Right cardiac atrium (tissue), 5 donors: ENCODE results near the gene CFAP43. TPM values are rescaled to one million over a fixed set of nuclear protein-coding genes. Genes with fewer than 3 reads are reported as not detected.

Experiments used
- ATAC-seq, 2 donors: fragments of 200-7000 bp; cut with Tn5 transposase; one replicate each; pipeline versions ENCODE4 v1.8.0 to v1.9.1; 2020; ENCODE audit warnings: moderate library complexity in 2 of 2, mild to moderate bottlenecking in 1 of 2
- DNase-seq, 3 donors: peaks; one replicate each; pipeline ENCODE4 v3.0.0-alpha.2; 2020
- H3K27ac ChIP-seq: one replicate; pipeline ENCODE4 v1.5.1; 2013; ENCODE audit warnings: mild to moderate bottlenecking, low read length, control low read depth, moderate library complexity
- H3K27me3 ChIP-seq: one replicate; pipeline ENCODE4 v1.6.1; 2013; ENCODE audit not compliant: control insufficient read depth, insufficient read depth
- H3K4me1 ChIP-seq: one replicate; pipeline ENCODE4 v1.6.1; 2013; ENCODE audit warnings: low read length; ENCODE audit not compliant: control insufficient read depth, insufficient read depth
- H3K4me3 ChIP-seq: one replicate; pipeline ENCODE4 v1.5.1; 2013; ENCODE audit warnings: low read length, control low read depth
- H3K9me3 ChIP-seq: one replicate; pipeline ENCODE4 v1.6.1; 2013; ENCODE audit warnings: low read length; ENCODE audit not compliant: control insufficient read depth
- WGBS: extraction: QIAGEN DNeasy Blood & Tissue Kit; methylation state at CpG from one replicate; pipeline ENCODE4 v1.1.7; 2013; 5-methylcytosine and 5-hydroxymethylcytosine counted together
- intact Hi-C, 4 donors: fragments of 100-400 bp; cut with DNase I; formaldehyde crosslinking; loops; one replicate each; pipeline versions ENCODE4 v1.11.0 to v1.14.0; 2022 to 2023
- long read RNA-seq, 4 donors: library from polyadenylated mRNA; unstranded; transcript quantifications; one replicate each; pipeline ENCODE4 v2.0.0, GENCODE V29; 2020 to 2021
- polyA plus RNA-seq: library from polyadenylated mRNA; stranded (reverse); fragments of 200-250 nt; gene quantifications from one replicate; pipeline ENCODE4 v1.2.3, GENCODE V29; 2013
- total RNA-seq, 4 donors: library from RNA; stranded (reverse); fragmentation: NEBNext Ultra II Directional; extraction: Animal tissue kit (Norgen Biotek cat#: 25700); gene quantifications; one replicate each; pipeline ENCODE4 v1.2.1, GENCODE V29; 2021
- donor health status: healthy with polysubstance abuse.
- donor health status: DM: no; HTN: yes; CAD: no.
- donor health status: DM: no; HTN: no; CAD: no.
- donor health status: DM: no; HTN: yes; CAD: no; lungs with severe emphysema.
- donor health status: DM: yes; HTN: yes; CAD: no.

CFAP43 gene
- total RNA-seq: under 1 TPM; 0.09 to 0.35 (median 0.22) TPM
- polyA plus RNA-seq: 0.18 TPM
- long read RNA-seq, donor 1, partial matches to known transcripts: 0 of 1 reads
- long read RNA-seq, donor 1, other reads (novel, unspliced or antisense): 1 of 1 reads
- long read RNA-seq, donor 2: 0 reads
- long read RNA-seq, donor 3: 0 reads
- long read RNA-seq, donor 4: 0 reads

GRCh38 chr10:104231784-104232612 lies at the start of gene CFAP43:
CFAP43 (minus strand) TSS chr10:104232364; CDS start chr10:104232246, 118 bp downstream.
- peak within 1 kb of the TSS; percentile 49 for H3K4me3 ChIP-seq
- DNase-seq (peak; percentile 98 to 100 (median 100)), ATAC-seq (peak; percentile 100)
- H3K27me3 ChIP-seq: no peaks in the 10 kb centered on the region
- H3K4me1 ChIP-seq: no peaks in the 10 kb centered on the region
- H3K9me3 ChIP-seq: no peaks in the 10 kb centered on the region
- WGBS: under 1% methylated on average over 60 of the region's 60 CpGs
- H3K27ac ChIP-seq: no peak within 1 kb of the TSS
- intact Hi-C loops: no loop called here

GRCh38 chr10:104281694-104282093 lies 49.5 kb upstream of the CFAP43 start:
- WGBS: 73% methylated on average over 3 of the region's 3 CpGs
- Histone ChIP-seq H3K27me3 (no peaks in the 10 kb centered on the region), H3K27ac (no peak overlapping the region), H3K4me3 (no peak overlapping the region), H3K9me3 (no peaks in the 10 kb centered on the region), H3K4me1 (no peaks in the 10 kb centered on the region)
- intact Hi-C loops: no loop called here
- ATAC-seq (no peak), DNase-seq (no peak)

GRCh38 chr10:104279550-104280259 lies 47.5 kb upstream of the CFAP43 start:
- H3K4me1 ChIP-seq: no peaks in the 10 kb centered on the region

GRCh38 chr10:104277785-104278184 lies 45.6 kb upstream of the CFAP43 start:
- WGBS: 74% methylated on average over 2 of the region's 2 CpGs
- Histone ChIP-seq H3K4me1 (no peaks in the 10 kb centered on the region), H3K27me3 (no peaks in the 10 kb centered on the region), H3K9me3 (no peaks in the 10 kb centered on the region), H3K4me3 (no peak overlapping the region), H3K27ac (no peak overlapping the region)
- ATAC-seq: no peak
- no peak for DNase-seq
- intact Hi-C loops: no loop called here

More at GRCh38 chr10:104279550-104280259, 47.5 kb upstream of the CFAP43 start:
- intact Hi-C loops: no loop called here
- Histone ChIP-seq H3K27ac (no peak overlapping the region), H3K9me3 (no peaks in the 10 kb centered on the region), H3K4me3 (no peak overlapping the region), H3K27me3 (no peaks in the 10 kb centered on the region)
- ATAC-seq (no peak), DNase-seq (no peak)
- WGBS: 97% methylated on average over 3 of the region's 3 CpGs

- H3K9me3 ChIP-seq: no peaks in the 10 kb centered on the region
- no peaks in the 10 kb centered on the region for H3K4me1 ChIP-seq
- DNase-seq (no peak), ATAC-seq (no peak)
- H3K4me3 ChIP-seq: no peak overlapping the region
- 29% methylated on average over 1 of the region's 1 CpG for WGBS
- no peaks in the 10 kb centered on the region for H3K27me3 ChIP-seq
- intact Hi-C loops: no loop called here
- no peak overlapping the region for H3K27ac ChIP-seq
These were observed 44.0 kb upstream of the CFAP43 start for GRCh38 chr10:104276192-104276591.

- no peaks in the 10 kb centered on the region for H3K27me3 ChIP-seq
- H3K4me1 ChIP-seq: no peaks in the 10 kb centered on the region
- intact Hi-C loops: no loop called here
- H3K4me3 ChIP-seq: no peak overlapping the region
- H3K27ac ChIP-seq: no peak overlapping the region
- 24% methylated on average over 42 of the region's 42 CpGs for WGBS
- peak; percentile 59 to 68 for ATAC-seq
- peak; percentile 24 to 70 (median 66) for DNase-seq
- H3K9me3 ChIP-seq: no peaks in the 10 kb centered on the region
These were observed 42.9 kb upstream of the CFAP43 start for GRCh38 chr10:104274762-104275721.

- no peak overlapping the region for H3K27ac ChIP-seq
- H3K4me3 ChIP-seq: no peak overlapping the region
- no peaks in the 10 kb centered on the region for H3K4me1 ChIP-seq
- intact Hi-C loops: no loop called here
- WGBS: 76% methylated on average over 4 of the region's 4 CpGs
- no peak for ATAC-seq
- no peak for DNase-seq
- no peaks in the 10 kb centered on the region for H3K9me3 ChIP-seq
- no peaks in the 10 kb centered on the region for H3K27me3 ChIP-seq
These were observed 41.9 kb upstream of the CFAP43 start for GRCh38 chr10:104273899-104274575.

- WGBS: 75% methylated on average over 1 of the region's 1 CpG
- Histone ChIP-seq H3K27ac (no peak overlapping the region), H3K4me1 (peaks cover 2% of the 10 kb centered on the region), H3K9me3 (no peaks in the 10 kb centered on the region), H3K27me3 (no peaks in the 10 kb centered on the region), H3K4me3 (no peak overlapping the region)
- no peak for ATAC-seq
- intact Hi-C loops: no loop called here
- DNase-seq: no peak
These were observed 41.1 kb upstream of the CFAP43 start for GRCh38 chr10:104273286-104273685.

GRCh38 chr10:104268713-104269645 lies 36.8 kb upstream of the CFAP43 start, which contains the start of gene GSTO2:
GSTO2 (plus strand) TSS chr10:104269184; CDS start chr10:104274916, 5,732 bp downstream.
- Histone ChIP-seq H3K27me3 (no peaks in the 10 kb centered on the region), H3K4me1 (peaks cover 7% of the 10 kb centered on the region), H3K4me3 (peak within 1 kb of the TSS; percentile 91), H3K9me3 (no peaks in the 10 kb centered on the region), H3K27ac (peak within 1 kb of the TSS; percentile 86)
- DNase-seq: peak; percentile 99 to 100 (median 99)
- WGBS: 3% methylated on average over 59 of the region's 59 CpGs
- peak; percentile 100 for ATAC-seq
- intact Hi-C loops: no loop called here
